COR-L47 (cell line): ENCODE results near the gene EID1.
"Not testable (repeated sequence)": the region's sequence is repeated elsewhere in the genome, so short reads cannot be mapped to it uniquely, and the experiment has no call there.

Experiments used
- DNase-seq: peaks from one replicate; lab custom pipeline; 2025; lab: John Stamatoyannopoulos, UW

Gene EID1

DNA sequence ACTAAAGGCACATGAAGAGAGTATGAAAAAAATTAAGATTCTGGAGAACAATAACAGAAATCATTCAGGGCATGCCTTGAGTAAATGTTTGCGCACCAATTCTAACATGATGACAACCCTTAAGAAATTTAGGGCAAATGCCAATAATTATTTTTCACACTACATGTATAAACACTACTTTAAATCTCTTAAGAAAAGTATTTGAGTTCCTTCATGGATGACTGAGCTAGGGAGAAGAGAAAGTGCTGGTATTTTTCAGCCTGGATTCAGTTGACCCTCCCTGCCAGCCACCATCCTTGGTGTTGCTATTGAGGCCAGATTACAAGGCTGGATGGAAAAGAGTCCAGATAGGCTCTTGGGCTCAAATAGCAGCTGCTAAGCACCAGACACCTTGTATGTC, 8.0 kb upstream of the EID1 start:
- no peak for DNase-seq

DNA sequence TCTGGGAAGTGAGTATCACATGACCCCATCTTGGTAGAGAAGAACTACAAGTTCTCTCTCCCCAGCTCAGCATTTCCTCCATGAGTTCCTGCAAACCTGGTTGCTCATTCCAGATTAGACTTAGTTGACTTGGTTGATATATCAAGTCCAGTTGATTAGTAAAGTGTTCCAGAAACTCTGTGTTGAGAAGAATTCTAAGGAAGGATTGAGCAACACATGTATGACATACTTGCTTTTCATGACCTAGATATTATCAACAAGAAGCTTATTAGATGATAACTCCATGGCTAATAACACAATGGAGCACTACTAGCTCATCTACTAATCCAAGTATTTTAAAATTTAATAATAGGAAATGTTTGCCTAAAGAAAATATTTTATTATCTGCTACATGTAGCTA, 6.4 kb upstream of the EID1 start:
- DNase-seq, result no peak

DNA sequence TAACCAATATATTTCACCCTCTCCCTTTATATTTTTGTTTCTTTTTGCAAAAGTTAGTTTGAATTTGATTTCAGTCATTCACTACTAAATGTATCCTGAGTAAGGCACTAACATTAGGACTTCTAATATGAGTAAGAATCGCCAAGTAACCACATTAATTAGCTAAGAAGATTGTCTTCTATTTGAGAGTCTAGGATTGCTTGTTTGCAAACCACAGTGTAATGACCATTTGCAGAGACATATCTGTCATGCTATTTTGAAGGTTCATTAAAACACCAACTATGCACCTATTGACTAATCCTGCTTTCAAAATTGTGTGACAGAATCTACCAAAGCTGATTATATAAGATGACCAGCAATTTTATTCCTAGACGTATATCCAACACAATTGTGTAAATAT, 5.3 kb upstream of the EID1 start:
- no peak for DNase-seq

GRCh38 chr15:48875241-48875960, 2.5 kb upstream of the EID1 start:
- no peak for DNase-seq

DNA sequence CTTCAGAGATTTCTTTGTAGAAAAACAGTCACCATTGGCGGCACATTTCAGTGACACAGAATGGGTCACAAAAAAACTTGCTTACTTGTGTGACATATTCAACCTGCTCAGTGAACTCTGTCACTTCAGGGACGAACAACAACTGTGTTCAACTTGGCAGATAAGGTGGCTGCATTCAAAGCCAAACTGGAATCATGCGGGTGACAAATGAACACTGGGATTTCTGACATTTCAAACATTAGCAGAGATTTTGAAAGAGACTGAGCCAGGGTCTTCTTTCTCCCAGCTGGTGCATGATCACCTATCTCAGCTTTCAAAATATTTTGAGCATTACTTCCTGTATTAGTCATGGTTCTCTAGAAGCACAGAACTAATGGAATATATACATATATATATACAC, 1.9 kb upstream of the EID1 start:
- DNase-seq, result no peak

- no peak for DNase-seq
Observed at GRCh38 chr15:48880070-48880634, 2.2 kb downstream of the EID1 start.

DNA sequence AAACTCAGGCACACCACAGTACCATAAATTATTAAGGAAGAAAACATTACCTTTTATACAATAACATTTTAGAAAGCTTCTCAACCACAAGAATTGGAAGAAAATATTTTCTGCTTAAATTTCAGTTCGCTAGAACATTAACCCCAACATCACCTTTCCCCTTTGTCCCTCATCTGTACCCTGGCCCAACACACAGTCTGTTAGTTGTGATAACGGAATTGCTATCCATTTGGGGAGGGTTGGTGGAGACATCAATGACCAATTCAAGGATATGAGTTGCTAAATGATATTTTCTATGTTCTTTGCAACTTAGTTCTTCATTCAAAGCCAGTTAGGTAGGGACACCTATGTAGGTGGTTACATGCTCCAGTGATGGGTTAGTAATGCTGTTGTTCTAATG, 5.8 kb downstream of the EID1 start:
- no peak for DNase-seq

GRCh38 chr15:48887144-48887543, 9.2 kb downstream of the EID1 start:
- no peak for DNase-seq

- no peak for DNase-seq
Observed at GRCh38 chr15:48888191-48888590, 10.3 kb downstream of the EID1 start.

DNA sequence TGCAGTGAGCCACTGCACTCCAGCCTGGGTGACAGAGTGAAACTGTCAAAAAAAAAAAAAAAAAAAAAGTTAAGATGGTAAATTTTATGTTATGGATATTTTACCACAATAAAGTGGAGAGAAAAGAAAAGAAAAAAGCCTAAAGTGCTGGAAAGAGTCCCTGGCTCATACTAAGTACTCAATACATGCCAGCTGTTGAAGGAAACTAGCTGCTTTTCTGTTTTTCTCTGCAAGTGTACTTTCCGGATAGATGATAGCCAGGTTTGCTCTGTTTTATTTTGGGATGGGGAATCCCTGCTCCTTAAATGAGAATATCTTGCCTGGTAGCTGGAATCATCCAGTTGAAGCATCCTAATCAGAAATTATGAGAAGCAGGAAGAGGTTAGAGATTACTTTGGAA, 10.9 kb downstream of the EID1 start:
- DNase-seq, result no peak

DNA sequence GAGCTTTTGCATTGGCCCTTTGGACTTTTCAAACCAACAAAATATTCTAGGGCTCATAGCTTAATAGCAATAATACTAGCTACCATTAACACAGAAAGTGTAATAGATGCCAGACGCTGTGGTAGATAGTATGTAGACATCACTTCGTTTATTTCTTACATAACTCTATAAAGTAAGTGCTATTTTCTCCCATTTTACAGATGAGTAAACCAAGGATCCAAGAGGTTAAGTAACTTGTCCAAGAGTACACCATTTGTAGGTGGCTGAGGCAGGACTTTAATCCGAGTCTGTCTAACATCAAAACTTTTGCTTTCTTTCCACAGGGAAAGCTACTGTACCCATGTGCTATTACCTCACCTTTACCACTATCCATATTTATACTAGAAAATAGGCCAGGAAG, 12.0 kb downstream of the EID1 start:
- no peak for DNase-seq

DNA sequence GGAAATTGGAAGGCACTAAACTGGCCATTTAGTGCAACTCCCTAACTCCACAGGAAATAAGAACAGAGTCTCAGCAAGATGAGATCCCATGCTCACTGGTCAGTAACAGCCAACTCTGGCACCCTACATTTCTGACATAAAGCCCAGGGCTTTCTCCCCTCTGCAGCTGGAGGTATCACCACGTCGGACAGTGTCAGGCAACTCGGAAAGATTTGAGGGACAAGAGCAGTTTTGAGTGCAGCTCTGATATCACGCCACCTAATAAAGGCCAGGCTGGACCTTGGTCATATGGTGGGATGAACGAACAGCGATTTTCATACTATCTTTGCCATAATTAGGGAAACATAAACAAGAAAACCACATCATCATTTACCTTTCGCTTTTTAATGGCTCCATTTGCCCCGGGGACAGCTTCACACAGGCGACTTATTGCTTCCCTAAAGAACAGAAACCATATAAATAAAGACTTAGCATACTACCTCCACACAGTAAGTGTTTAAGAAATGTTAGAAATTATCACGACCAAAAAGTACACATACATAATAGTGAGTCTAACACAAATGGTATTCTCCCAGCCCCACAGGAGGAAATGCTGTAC, 12.5 kb downstream of the EID1 start:
- DNase-seq, result no peak

- DNase-seq, result no peak
Observed at GRCh38 chr15:48891232-48891765, 13.4 kb downstream of the EID1 start.

- DNase-seq, result no peak
Observed at GRCh38 chr15:48893311-48893710, 15.4 kb downstream of the EID1 start.

- DNase-seq, result no peak
Observed at GRCh38 chr15:48896869-48897814, 19.2 kb downstream of the EID1 start.

DNA sequence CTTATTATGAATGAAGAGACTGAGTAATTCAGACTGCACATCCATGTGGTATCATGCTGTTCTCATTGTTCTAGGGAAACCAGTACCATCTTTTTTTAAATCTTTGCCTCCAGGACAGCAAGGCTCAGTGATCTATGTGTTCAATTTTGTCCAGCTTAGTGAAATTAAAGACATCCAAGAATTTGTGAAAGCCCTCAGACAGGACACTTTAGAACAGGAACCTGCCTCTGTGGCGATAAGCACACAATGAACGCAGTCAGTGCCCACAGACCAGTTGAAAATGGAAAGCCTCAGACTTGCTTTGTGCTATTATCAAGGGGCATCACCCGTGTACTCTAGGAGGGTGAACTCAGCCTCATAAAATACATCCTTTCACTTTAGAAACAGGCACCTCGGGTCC, 20.1 kb downstream of the EID1 start:
- DNase-seq, result no peak

DNA sequence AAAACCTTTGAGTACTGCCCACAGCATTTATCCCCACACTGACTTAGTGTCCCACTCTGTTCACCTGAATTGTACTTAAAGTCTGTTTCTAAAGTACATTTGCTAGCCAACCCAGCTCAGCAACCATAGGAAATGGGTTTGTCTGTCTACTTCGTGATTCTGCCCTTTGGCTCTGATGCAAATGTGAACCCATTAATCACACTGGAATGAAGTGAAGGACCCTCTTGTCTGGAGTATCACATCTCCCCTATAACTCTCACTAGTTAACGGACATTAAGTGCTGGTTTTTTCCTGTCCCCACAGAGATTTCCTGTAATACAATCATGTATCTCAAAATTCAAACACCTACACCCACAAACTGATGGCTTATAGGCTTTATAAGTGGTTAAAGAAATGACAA, 20.5 kb downstream of the EID1 start:
- DNase-seq, result no peak

DNA sequence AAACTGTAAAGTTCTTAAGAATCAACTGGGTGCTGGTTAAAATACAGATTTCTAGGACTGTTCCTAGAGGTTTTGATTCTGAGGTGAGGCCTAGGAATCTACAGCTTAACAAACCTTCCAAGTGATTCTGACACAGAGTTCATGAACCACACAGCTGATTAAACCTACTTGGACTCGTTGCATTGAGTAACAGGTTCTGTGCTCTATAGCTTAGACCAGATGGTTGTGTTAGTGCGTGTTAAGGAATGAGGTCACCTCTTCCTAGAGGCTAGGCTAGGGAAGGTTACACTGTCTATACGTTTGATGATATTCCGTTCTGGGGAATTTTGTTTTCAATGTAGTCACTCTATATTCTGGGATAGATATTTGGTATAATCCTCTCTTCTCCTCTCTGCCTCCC, 21.9 kb downstream of the EID1 start:
- no peak for DNase-seq

DNA sequence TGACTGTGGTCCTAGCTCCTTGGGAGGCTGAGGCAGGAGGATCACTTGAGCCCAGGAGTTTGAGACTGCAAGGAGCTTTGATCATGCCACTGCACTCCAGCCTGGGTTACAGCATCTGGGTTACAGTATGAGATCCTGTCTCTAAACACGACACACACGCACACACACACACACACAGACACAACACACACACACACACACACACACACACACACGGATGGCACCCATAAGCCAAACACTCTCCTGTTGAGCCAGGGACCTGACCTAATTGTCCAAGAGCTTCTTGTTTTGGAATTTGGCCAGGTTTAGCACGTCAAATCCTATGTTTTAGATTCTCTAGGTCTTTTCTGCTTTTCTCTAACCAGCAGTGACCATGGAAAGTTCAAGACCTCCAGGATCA, 26.8 kb downstream of the EID1 start:
- DNase-seq, result no peak

- DNase-seq, result no peak
Observed at GRCh38 chr15:48905216-48905615, 27.3 kb downstream of the EID1 start.

DNA sequence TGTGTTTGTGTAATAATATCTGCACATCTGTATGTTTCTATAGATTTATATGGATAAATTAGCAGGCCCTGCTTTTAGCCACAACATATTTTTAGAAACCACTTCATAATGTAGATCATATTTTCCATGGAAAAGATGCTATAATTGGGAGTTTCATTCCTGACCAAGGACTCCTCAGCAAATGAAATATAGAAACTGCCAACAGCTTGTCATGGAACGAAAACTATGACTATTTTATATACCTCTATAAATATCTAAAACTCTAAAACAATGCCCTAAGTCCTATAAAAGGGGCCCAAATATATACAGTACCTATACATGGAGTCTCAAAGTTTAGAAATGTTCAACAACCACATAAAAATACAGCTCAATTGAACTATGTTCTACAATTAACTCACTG, 27.9 kb downstream of the EID1 start:
- no peak for DNase-seq

- not testable (repeated sequence) for DNase-seq
Observed at GRCh38 chr15:48909313-48909712, 31.4 kb downstream of the EID1 start.
